Thyroid gland (tissue), 4 donors: ENCODE data around the gene ZBTB40.

Source experiments
- CTCF ChIP-seq, 6 experiments: fragments of 200-600 bp in 3 of 6; fragments of 450-650 bp in 3 of 6; sonication (generic) in 3 of 6; IDR thresholded peaks; one replicate each; pipeline ENCODE4 v1.5.1; 2016 to 2019; ENCODE audit warnings: antibody characterized with exemption in 6 of 6, mild to moderate bottlenecking in 2 of 6, inconsistent platforms in 1 of 6, moderate library complexity in 1 of 6
- POLR2A ChIP-seq, 2 donors: fragments of 450-650 bp; IDR thresholded peaks; one replicate each; pipeline ENCODE4 v1.6.1; 2017; ENCODE audit warnings: antibody characterized with exemption in 2 of 2, mild to moderate bottlenecking in 2 of 2, moderate library complexity in 1 of 2

DNA sequence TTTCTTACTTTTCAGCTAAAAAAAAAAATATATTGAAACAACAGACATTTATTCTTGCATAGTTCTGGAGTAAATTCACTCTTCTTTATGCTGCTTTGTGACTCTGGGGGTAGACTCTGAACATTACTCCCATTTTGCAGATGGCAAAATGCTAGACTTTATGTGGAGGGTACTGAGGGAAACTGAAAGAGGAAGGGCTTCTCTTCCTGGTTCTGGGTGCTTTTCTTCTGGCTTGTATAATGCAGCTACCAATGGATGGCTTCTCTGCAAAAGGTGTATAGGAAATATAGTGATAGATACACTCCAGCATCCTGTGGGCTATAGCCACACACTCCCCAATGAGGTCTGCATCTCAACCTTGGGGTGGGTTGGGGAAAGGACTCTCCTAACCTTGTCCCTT lies 19.7 kb upstream of the ZBTB40 start:
- no peak for TF ChIP-seq CTCF (IDR thresholded peaks at IDR 0.05)
- no peak for TF ChIP-seq POLR2A (IDR thresholded peaks at IDR 0.05)
